Measurements from ENCODE around the gene ABAT. TPM values are rescaled to one million over a fixed set of nuclear protein-coding genes. Genes with fewer than 3 reads are reported as not detected.

ABAT gene
- total RNA-seq, 1 experiment from 2014 or later, result 7.3 TPM

DNA sequence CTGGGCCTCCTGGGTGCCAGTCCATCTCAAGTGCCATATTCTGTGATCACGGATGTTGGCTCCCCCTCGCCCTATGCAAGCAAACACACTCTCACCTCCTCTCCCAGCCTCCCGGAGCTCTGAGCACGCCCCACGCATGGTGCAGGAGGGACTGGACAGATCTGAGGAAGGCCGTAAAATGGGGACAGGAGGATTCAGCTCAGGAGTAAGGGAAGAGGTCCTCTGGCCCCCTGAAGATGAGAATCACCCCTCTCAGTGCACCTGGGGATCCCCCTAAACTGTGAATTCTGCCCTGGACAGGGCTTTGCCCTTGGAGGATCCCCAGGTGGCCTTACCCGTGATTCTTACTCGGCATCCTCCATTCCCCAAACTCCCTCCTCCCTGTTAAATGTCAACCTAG lies 107.4 kb downstream of the ABAT start:
- TF ChIP-seq, protein P1, sequence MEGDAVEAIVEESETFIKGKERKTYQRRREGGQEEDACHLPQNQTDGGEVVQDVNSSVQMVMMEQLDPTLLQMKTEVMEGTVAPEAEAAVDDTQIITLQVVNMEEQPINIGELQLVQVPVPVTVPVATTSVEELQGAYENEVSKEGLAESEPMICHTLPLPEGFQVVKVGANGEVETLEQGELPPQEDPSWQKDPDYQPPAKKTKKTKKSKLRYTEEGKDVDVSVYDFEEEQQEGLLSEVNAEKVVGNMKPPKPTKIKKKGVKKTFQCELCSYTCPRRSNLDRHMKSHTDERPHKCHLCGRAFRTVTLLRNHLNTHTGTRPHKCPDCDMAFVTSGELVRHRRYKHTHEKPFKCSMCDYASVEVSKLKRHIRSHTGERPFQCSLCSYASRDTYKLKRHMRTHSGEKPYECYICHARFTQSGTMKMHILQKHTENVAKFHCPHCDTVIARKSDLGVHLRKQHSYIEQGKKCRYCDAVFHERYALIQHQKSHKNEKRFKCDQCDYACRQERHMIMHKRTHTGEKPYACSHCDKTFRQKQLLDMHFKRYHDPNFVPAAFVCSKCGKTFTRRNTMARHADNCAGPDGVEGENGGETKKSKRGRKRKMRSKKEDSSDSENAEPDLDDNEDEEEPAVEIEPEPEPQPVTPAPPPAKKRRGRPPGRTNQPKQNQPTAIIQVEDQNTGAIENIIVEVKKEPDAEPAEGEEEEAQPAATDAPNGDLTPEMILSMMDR (conservative IDR thresholded peaks at IDR 0.05), result no peak
- WGBS (ENCODE audit: extremely low coverage, insufficient read length, low lambda C conversion rate), result no CpG with 5 or more reads among the region's 8 CpGs
- Histone ChIP-seq H3K14ac (ENCODE audit: insufficient read depth, low read length) (no peak overlapping the region; the same call in 1 of the 2 replicates), H3K9ac (ENCODE audit: extremely low read depth, insufficient read length, low read length) (no peak overlapping the region), H4K5ac (ENCODE audit: insufficient read length, low read depth, low read length) (no peak overlapping the region), H3K18ac (ENCODE audit: insufficient read length, low read depth, low read length) (no peak overlapping the region), H2BK5ac (ENCODE audit: insufficient read length, low read length) (no peak overlapping the region), H3T11ph (ENCODE audit: low read length) (no peak overlapping the region), H3K79me2 (ENCODE audit: insufficient read depth, low read length) (no peaks in the 10 kb centered on the region), H3K23ac (ENCODE audit: insufficient read length, low read depth, low read length) (no peak overlapping the region), H2BK20ac (ENCODE audit: low read depth, low read length, poor library complexity, severe bottlenecking) (no peak overlapping the region), H3K79me1 (ENCODE audit: insufficient read depth, low read depth, low read length, poor library complexity, severe bottlenecking) (no peaks in the 10 kb centered on the region), H3K27ac (ENCODE audit: insufficient read length, low read depth, low read length) (no peak overlapping the region), H2BK12ac (ENCODE audit: insufficient read length, low read depth, low read length) (no peak overlapping the region), H2BK120ac (ENCODE audit: low read depth, low read length, poor library complexity, severe bottlenecking) (no peak overlapping the region), H3K4ac (ENCODE audit: low read depth, low read length) (no peak overlapping the region), H3K9me3 (ENCODE audit: control insufficient read depth, low read depth, low read length) (no peaks in the 10 kb centered on the region), H4K91ac (ENCODE audit: insufficient read length, low read depth, low read length) (no peak overlapping the region), H3K56ac (ENCODE audit: insufficient read length, low read depth, low read length) (no peak overlapping the region), H3K4me1 (ENCODE audit: insufficient read depth, low read length) (no peaks in the 10 kb centered on the region), H2BK15ac (ENCODE audit: low read depth, low read length) (no peak overlapping the region), H4K8ac (replicated peaks; ENCODE audit: insufficient read length, low read depth, low read length) (no peak overlapping the region), H3K23me2 (ENCODE audit: insufficient read length, low read depth, low read length, poor library complexity, severe bottlenecking) (no peaks in the 10 kb centered on the region), H3K27me3 (ENCODE audit: insufficient read depth, low read length) (no peaks in the 10 kb centered on the region), H4K20me1 (ENCODE audit: control insufficient read depth, insufficient read depth, insufficient read length) (no peaks in the 10 kb centered on the region), H2AK5ac (ENCODE audit: insufficient read length, low read length) (no peak overlapping the region), H3K4me2 (ENCODE audit: insufficient read depth, insufficient read length, low read length) (no peak overlapping the region), H2AFZ (ENCODE audit: low read length) (no peak overlapping the region)
- Mint-ChIP-seq H3K4me1 (no peaks in the 10 kb centered on the region), H3K4me3 (no peak overlapping the region), H3K27me3 (ENCODE audit: low read depth) (peaks cover 4% of the 10 kb centered on the region; the same call in 1 of the 2 replicates), H3K27ac (no peak overlapping the region), H3K9me3 (no peaks in the 10 kb centered on the region), H3K36me3 (ENCODE audit: insufficient read depth in 1 of 3, low read depth in 3 of 3) (peaks cover 4 to 5% (median 4%) of the 10 kb centered on the region in 3 experiments)
- no peak for DNase-seq
